ENCODE measurements around the gene ADRM1. TPM values are rescaled to one million over a fixed set of nuclear protein-coding genes. Genes with fewer than 3 reads are reported as not detected.

ADRM1 gene
- total RNA-seq, 1 experiment from 2014 or later = 173 TPM

DNA sequence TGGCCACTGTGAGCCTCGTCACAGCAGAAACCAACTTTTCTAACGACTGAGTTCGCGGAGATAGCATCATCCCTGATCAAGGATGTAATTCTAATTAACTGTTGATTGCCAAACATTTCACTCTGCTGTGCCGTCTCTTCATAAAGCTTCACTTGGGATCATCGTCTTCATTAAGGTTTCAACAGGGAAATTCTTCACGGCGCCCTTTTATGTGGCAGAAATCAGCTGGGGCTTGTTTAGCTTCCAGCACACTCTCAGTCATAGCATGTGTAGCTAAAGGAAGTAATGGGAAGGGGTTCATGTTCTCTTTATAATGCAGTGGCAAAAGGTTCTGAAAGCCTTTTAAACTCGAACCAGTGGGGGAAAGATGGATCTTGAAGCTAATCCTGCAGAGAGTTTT is 8.9 kb upstream of the ADRM1 start:
- intact Hi-C loops (cut with micrococcal nuclease; ENCODE audit: unreplicated experiment) = no loop called here
- DNase-seq = no peak
- CTCF ChIA-PET = no interaction called here

DNA sequence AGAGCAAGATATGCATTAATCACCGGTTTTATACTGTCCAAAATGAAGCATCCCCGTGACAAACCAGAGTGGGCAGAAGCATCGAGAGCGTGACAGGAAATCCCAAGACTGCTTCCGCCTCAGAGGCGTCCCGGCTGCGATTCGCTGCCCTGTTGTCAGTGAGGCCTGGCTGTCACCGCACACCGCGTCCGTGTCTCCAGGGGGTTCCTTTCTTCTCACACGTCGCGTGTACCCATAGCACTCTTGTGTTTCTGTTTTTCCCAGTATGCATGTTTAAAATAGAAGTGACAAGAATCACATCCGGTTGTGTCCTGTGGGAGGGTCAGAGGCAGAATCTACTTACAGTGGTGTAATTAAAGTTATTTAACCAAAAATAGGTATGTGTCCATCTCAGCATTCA is 8.3 kb upstream of the ADRM1 start:
- Histone ChIP-seq H3F3A (ENCODE audit: insufficient read depth, low read depth) (0 out of 2 replicates have a peak, but pooled peaks cover 11% of the 10 kb centered on the region), H3K4me2 (no peak overlapping the region), H3K79me2 (ENCODE audit: low read depth) (no peaks in the 10 kb centered on the region), H3K27me3 (ENCODE audit: insufficient read depth, low read depth) (no peaks in the 10 kb centered on the region), H2AFZ (no peak overlapping the region), H3K9me2 (ENCODE audit: insufficient read depth) (no peaks in the 10 kb centered on the region), H3K9me3 (ENCODE audit: insufficient read depth, low read depth) (no peaks in the 10 kb centered on the region), H3K27ac (no peak overlapping the region), H3K4me1 (replicated peaks; ENCODE audit: insufficient read depth) (no peaks in the 10 kb centered on the region), H3K4me3 (no peak overlapping the region), H3K36me3 (ENCODE audit: low read depth) (0 out of 2 replicates have a peak, but pooled peaks cover 5% of the 10 kb centered on the region), H4K20me1 (ENCODE audit: insufficient read depth) (peaks cover 7% of the 10 kb centered on the region; the same call in 1 of the 2 replicates)
- ChIA-PET CTCF (no interaction called here), POLR2A (ENCODE audit: unreplicated experiment) (no interaction called here)
- no peak for DNase-seq
- intact Hi-C loops (cut with micrococcal nuclease; ENCODE audit: unreplicated experiment) = no loop called here
- TF ChIP-seq EZH2 (IDR thresholded peaks at IDR 0.05; ENCODE audit: low read depth) (no peak), CTCF (conservative IDR thresholded peaks at IDR 0.05) (no peak)
- no TSS peak for BruUV-seq (replicated peaks)

More for the DNA sequence above, 8.9 kb upstream of the ADRM1 start:
- H3K9me2 ChIP-seq (ENCODE audit: insufficient read depth) = no peaks in the 10 kb centered on the region
- no peaks in the 10 kb centered on the region for H3K9me3 ChIP-seq (ENCODE audit: insufficient read depth, low read depth)
- H4K20me1 ChIP-seq (ENCODE audit: insufficient read depth) = peaks cover 7% of the 10 kb centered on the region; the same call in 1 of the 2 replicates
- no TSS peak for BruUV-seq (replicated peaks)
- POLR2A ChIA-PET (ENCODE audit: unreplicated experiment) = no interaction called here
- H2AFZ ChIP-seq = no peak overlapping the region
- H3F3A ChIP-seq (ENCODE audit: insufficient read depth, low read depth) = 0 out of 2 replicates have a peak, but pooled peaks cover 10% of the 10 kb centered on the region
- H3K4me1 ChIP-seq (replicated peaks; ENCODE audit: insufficient read depth) = no peaks in the 10 kb centered on the region
- TF ChIP-seq CTCF (conservative IDR thresholded peaks at IDR 0.05) (no peak), EZH2 (IDR thresholded peaks at IDR 0.05; ENCODE audit: low read depth) (no peak)
- H3K36me3 ChIP-seq (ENCODE audit: low read depth) = 0 out of 2 replicates have a peak, but pooled peaks cover 5% of the 10 kb centered on the region
- H3K4me2 ChIP-seq = no peak overlapping the region
- no peaks in the 10 kb centered on the region for H3K79me2 ChIP-seq (ENCODE audit: low read depth)
- H3K27ac ChIP-seq = no peak overlapping the region
- H3K27me3 ChIP-seq (ENCODE audit: insufficient read depth, low read depth) = no peaks in the 10 kb centered on the region
- H3K4me3 ChIP-seq = no peak overlapping the region

GRCh38 chr20:62296724-62297448 is 5.9 kb upstream of the ADRM1 start:
- no TSS peak for BruUV-seq (replicated peaks)
- Histone ChIP-seq H3K4me1 (replicated peaks; ENCODE audit: insufficient read depth) (no peaks in the 10 kb centered on the region), H4K20me1 (ENCODE audit: insufficient read depth) (peaks cover 7% of the 10 kb centered on the region; the same call in 1 of the 2 replicates), H3K4me3 (no peak overlapping the region), H3K27me3 (ENCODE audit: insufficient read depth, low read depth) (no peaks in the 10 kb centered on the region), H3K4me2 (no peak overlapping the region), H3K27ac (no peak overlapping the region), H3K36me3 (ENCODE audit: low read depth) (0 out of 2 replicates have a peak, but pooled peaks cover 5% of the 10 kb centered on the region), H2AFZ (no peak overlapping the region), H3K9me3 (ENCODE audit: insufficient read depth, low read depth) (no peaks in the 10 kb centered on the region), H3F3A (ENCODE audit: insufficient read depth, low read depth) (peaks cover 30% of the 10 kb centered on the region), H3K9me2 (ENCODE audit: insufficient read depth) (no peaks in the 10 kb centered on the region), H3K79me2 (ENCODE audit: low read depth) (no peaks in the 10 kb centered on the region)
- DNase-seq = no peak
- POLR2A ChIA-PET (ENCODE audit: unreplicated experiment) = no interaction called here
- CTCF ChIA-PET = no interaction called here
- intact Hi-C loops (cut with micrococcal nuclease; ENCODE audit: unreplicated experiment) = no loop called here
- TF ChIP-seq EZH2 (IDR thresholded peaks at IDR 0.05; ENCODE audit: low read depth) (no peak), CTCF (conservative IDR thresholded peaks at IDR 0.05) (no peak)

All from PC-9 (cell line).